NT2/D1 (cell line): ENCODE data around the gene LRRC71.

ENCODE experiments used
- DNase-seq: peaks from one replicate; pipeline ENCODE4 v3.0.0-alpha.2; 2011; ENCODE audit warnings: low read depth, low spot score
- H3K27me3 ChIP-seq: 2 replicates; pipeline ENCODE4 v1.6.0; 2011; ENCODE audit warnings: mild to moderate bottlenecking; ENCODE audit not compliant: insufficient read length, insufficient read depth
- H3K36me3 ChIP-seq: 2 replicates; pipeline ENCODE4 v1.6.1; 2011; ENCODE audit warnings: mild to moderate bottlenecking, low read length, mixed read lengths; ENCODE audit not compliant: insufficient read depth, insufficient read length
- H3K4me1 ChIP-seq: 2 replicates; pipeline ENCODE4 v1.5.1; 2011; ENCODE audit not compliant: insufficient read depth, insufficient read length
- H3K4me3 ChIP-seq: 2 replicates; pipeline ENCODE4 v1.5.1; 2011; ENCODE audit warnings: low read depth; ENCODE audit not compliant: insufficient read length
- H3K9ac ChIP-seq: 2 replicates; pipeline ENCODE4 v1.6.0; 2011; ENCODE audit warnings: low read depth; ENCODE audit not compliant: insufficient read length
- H3K9me3 ChIP-seq: 2 replicates; pipeline ENCODE4 v1.5.1; 2011; ENCODE audit warnings: mild to moderate bottlenecking, low read length; ENCODE audit not compliant: insufficient read depth
- SUZ12 ChIP-seq: IDR thresholded peaks from 2 replicates; pipeline ENCODE4 v1.6.1; 2011; ENCODE audit not compliant: insufficient read length, insufficient read depth; ENCODE audit errors: extremely low read depth
- YY1 ChIP-seq: IDR thresholded peaks from 2 replicates; pipeline ENCODE4 v1.6.1; 2011; ENCODE audit not compliant: insufficient read length, insufficient read depth
- ZNF274 ChIP-seq: IDR thresholded peaks from 2 replicates; pipeline ENCODE4 v1.6.1; 2011; ENCODE audit warnings: mild to moderate bottlenecking, low read depth, low read length

The LRRC71 gene

DNA sequence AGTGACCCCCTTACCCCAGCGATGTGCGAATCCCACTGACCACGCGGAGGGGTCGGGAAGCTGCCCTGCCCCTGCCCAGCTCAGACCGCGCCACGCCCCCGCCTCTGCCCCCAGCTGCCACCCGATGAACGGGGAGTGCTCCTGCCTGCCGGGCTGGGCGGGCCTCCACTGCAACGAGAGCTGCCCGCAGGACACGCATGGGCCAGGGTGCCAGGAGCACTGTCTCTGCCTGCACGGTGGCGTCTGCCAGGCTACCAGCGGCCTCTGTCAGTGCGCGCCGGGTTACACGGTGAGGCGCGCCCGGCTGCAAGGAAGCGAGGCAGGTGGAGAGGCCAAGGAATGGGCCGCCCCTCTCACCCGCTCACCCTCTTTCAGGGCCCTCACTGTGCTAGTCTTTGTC is 11.9 kb upstream of the LRRC71 start:
- H3K9me3 ChIP-seq = peaks cover 13% of the 10 kb centered on the region; the same call in 1 of the 2 replicates
- no peak overlapping the region for H3K4me3 ChIP-seq
- H3K9ac ChIP-seq = no peak overlapping the region
- DNase-seq = no peak
- H3K36me3 ChIP-seq = peaks cover 69% of the 10 kb centered on the region
- H3K4me1 ChIP-seq = peaks cover 15% of the 10 kb centered on the region
- H3K27me3 ChIP-seq = no peaks in the 10 kb centered on the region
- TF ChIP-seq ZNF274 (no peak), SUZ12 (no peak), YY1 (no peak)

DNA sequence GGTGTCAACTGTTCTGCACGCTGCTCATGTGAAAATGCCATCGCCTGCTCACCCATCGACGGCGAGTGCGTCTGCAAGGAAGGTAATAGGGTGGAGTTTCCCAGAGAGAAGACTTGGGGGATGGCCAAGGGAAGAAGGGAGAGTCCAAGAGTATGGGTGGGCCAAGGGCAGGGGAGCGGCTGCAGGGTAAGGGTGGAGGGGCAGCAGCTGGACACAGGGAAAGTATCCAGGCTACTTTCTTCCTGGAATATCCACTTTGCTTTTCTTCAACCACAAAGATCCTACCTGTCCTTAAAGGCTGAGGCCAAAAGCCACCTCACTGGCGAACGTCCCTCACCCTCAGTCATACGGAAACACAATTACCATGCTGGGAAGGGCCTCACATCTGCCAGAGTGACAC is 11.5 kb upstream of the LRRC71 start:
- Histone ChIP-seq H3K36me3 (peaks cover 69% of the 10 kb centered on the region), H3K4me1 (peaks cover 19% of the 10 kb centered on the region)
- TF ChIP-seq ZNF274 = no peak
- no peak for TF ChIP-seq YY1
- TF ChIP-seq SUZ12 = no peak

GRCh38 chr1:156909671-156910070 is 10.8 kb upstream of the LRRC71 start:
- no peak overlapping the region for H3K9ac ChIP-seq
- peaks cover 73% of the 10 kb centered on the region for H3K36me3 ChIP-seq
- TF ChIP-seq ZNF274 (no peak), YY1 (no peak), SUZ12 (no peak)
- no peak for DNase-seq
- H3K4me1 ChIP-seq = peaks cover 21% of the 10 kb centered on the region
- H3K27me3 ChIP-seq = no peaks in the 10 kb centered on the region
- peaks cover 13% of the 10 kb centered on the region; the same call in 1 of the 2 replicates for H3K9me3 ChIP-seq
- H3K4me3 ChIP-seq = no peak overlapping the region

More for the DNA sequence above, 11.5 kb upstream of the LRRC71 start:
- H3K27me3 ChIP-seq = no peaks in the 10 kb centered on the region
- no peak for DNase-seq
- peaks cover 13% of the 10 kb centered on the region; the same call in 1 of the 2 replicates for H3K9me3 ChIP-seq
- no peak overlapping the region for H3K4me3 ChIP-seq
- H3K9ac ChIP-seq = no peak overlapping the region

GRCh38 chr1:156910309-156910782 is 10.1 kb upstream of the LRRC71 start:
- H3K27me3 ChIP-seq = no peaks in the 10 kb centered on the region
- H3K9me3 ChIP-seq = peaks cover 13% of the 10 kb centered on the region; the same call in 1 of the 2 replicates
- H3K36me3 ChIP-seq = peaks cover 76% of the 10 kb centered on the region
- peak; percentile 60 for DNase-seq
- H3K9ac ChIP-seq = no peak overlapping the region
- TF ChIP-seq YY1 (no peak), SUZ12 (no peak), ZNF274 (no peak)
- H3K4me1 ChIP-seq = peaks cover 21% of the 10 kb centered on the region
- no peak overlapping the region for H3K4me3 ChIP-seq

GRCh38 chr1:156911577-156912298 is 8.7 kb upstream of the LRRC71 start:
- Histone ChIP-seq H3K27me3 (no peaks in the 10 kb centered on the region), H3K4me3 (no peak overlapping the region), H3K36me3 (peaks cover 70% of the 10 kb centered on the region), H3K9me3 (peaks cover 1% of the 10 kb centered on the region; the same call in 1 of the 2 replicates), H3K4me1 (peaks cover 21% of the 10 kb centered on the region), H3K9ac (no peak overlapping the region)
- no peak for TF ChIP-seq YY1
- no peak for DNase-seq

DNA sequence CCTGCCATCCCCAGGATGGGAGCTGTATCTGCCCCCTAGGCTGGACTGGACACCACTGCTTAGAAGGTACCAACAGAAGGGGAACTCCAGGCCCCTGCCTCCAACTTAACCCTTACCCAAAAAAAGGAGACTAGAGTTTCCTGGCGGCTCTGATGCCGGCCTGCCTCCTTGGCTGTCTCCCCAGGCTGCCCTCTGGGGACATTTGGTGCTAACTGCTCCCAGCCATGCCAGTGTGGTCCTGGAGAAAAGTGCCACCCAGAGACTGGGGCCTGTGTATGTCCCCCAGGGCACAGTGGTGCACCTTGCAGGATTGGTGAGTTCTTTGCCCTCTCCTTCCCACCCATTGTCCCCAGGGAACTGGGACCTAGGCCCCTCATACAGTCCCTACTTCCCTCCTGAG is 8.1 kb upstream of the LRRC71 start:
- Histone ChIP-seq H3K27me3 (no peaks in the 10 kb centered on the region), H3K9me3 (no peaks in the 10 kb centered on the region), H3K9ac (no peak overlapping the region), H3K4me1 (peaks cover 21% of the 10 kb centered on the region), H3K4me3 (no peak overlapping the region), H3K36me3 (peaks cover 64% of the 10 kb centered on the region)
- no peak for TF ChIP-seq SUZ12
- TF ChIP-seq YY1 = no peak
- no peak for TF ChIP-seq ZNF274
- DNase-seq = no peak

- H3K27me3 ChIP-seq = no peaks in the 10 kb centered on the region
- H3K36me3 ChIP-seq = peaks cover 59% of the 10 kb centered on the region
- no peak for DNase-seq
- H3K4me1 ChIP-seq = peaks cover 21% of the 10 kb centered on the region
- H3K4me3 ChIP-seq = no peak overlapping the region
- peak overlapping the region; percentile 53 for H3K9ac ChIP-seq
- H3K9me3 ChIP-seq = no peaks in the 10 kb centered on the region
- TF ChIP-seq SUZ12 (no peak), YY1 (no peak), ZNF274 (no peak)
Measured at GRCh38 chr1:156912861-156913808, 7.3 kb upstream of the LRRC71 start.
